ENCODE results near the gene TFAP2B.

DNA sequence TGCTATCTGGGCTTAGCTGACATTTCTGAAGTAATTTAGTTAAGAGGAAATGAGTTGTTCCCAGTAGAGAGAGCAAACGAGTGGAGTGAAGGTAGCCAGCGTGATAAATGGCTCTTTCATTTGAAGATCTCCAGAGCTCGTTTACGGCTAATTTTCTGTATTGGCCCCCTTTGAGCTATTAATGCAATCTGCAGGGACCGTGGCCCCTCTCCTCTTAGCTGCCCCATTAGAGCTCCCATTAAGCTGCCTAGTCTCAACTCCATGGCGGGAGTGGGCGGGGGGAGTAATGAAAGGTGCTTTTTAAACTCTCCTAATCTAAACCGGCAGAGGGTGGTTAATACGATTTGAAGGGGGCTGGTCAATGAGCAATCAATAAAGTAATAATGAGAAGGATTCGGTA lies 12.5 kb downstream of the TFAP2B start:
- TF ChIP-seq POLR2A (IDR thresholded peaks at IDR 0.05; ENCODE audit: low read length): no peak
- no peak for TF ChIP-seq GATA1 (IDR thresholded peaks at IDR 0.05; ENCODE audit: low read depth, low read length)

All from erythroblast (primary cell).